IMR-90 (cell line): ENCODE measurements around the gene DEK. TPM values are rescaled to one million over a fixed set of nuclear protein-coding genes. Genes with fewer than 3 reads are reported as not detected.

Source experiments
- ATAC-seq: fragments of 200-7000 bp; cut with Tn5 transposase; 2 replicates; pipeline ENCODE4 v1.9.1; 2020; ENCODE audit warnings: low read depth, mild to moderate bottlenecking, moderate library complexity
- BruUV-seq: library from RNA; stranded (reverse); fragments of 400-500 nt; replicated peaks from 2 replicates; lab custom pipeline; 2021; lab: Mats Ljungman, UMichigan
- CTCF ChIA-PET: fragments of 300-600 bp; formaldehyde crosslinking; extraction: SDS; loops from one replicate; lab custom pipeline; 2021; ENCODE audit warnings: antibody characterized with exemption; lab: Yijun Ruan, JAX
- POLR2A ChIA-PET: fragments of 300-600 bp; sonication (Branson Sonifier 250); formaldehyde crosslinking; loops from one replicate; lab custom pipeline; 2022; ENCODE audit warnings: antibody characterized with exemption; ENCODE audit not compliant: unreplicated experiment; lab: Charles Lee
- DNase-seq: peaks from one replicate; pipeline ENCODE4 v3.0.0; 2013
- H2AFZ ChIP-seq: replicated peaks from 2 replicates; pipeline ENCODE3; 2013; ENCODE audit warnings: low read length, mild to moderate bottlenecking; ENCODE audit not compliant: poor library complexity
- H2AK5ac ChIP-seq: 2 replicates; pipeline ENCODE4 v1.6.1; 2013; ENCODE audit warnings: low read depth, low read length, inconsistent platforms
- H2AK9ac ChIP-seq: replicated peaks from 2 replicates; pipeline ENCODE3; 2013; ENCODE audit warnings: mild to moderate bottlenecking, low read depth, low read length, moderate library complexity; ENCODE audit not compliant: poor library complexity
- H2BK120ac ChIP-seq: 2 replicates; pipeline ENCODE4 v1.6.1; 2013; ENCODE audit warnings: low read depth, low read length, inconsistent platforms
- H2BK15ac ChIP-seq: 3 replicates; pipeline ENCODE4 v1.6.1; 2013; ENCODE audit warnings: low read depth, low read length, inconsistent platforms
- H2BK20ac ChIP-seq: 2 replicates; pipeline ENCODE4 v1.6.1; 2013; ENCODE audit warnings: low read depth, mild to moderate bottlenecking, inconsistent platforms, low read length, moderate library complexity
- H2BK5ac ChIP-seq: 2 replicates; pipeline ENCODE4 v1.6.1; 2013; ENCODE audit warnings: mild to moderate bottlenecking, low read depth, low read length, inconsistent platforms; ENCODE audit not compliant: poor library complexity, severe bottlenecking
- H3K14ac ChIP-seq: replicated peaks from 2 replicates; pipeline ENCODE4 v1.6.1; 2013; ENCODE audit warnings: low read depth, low read length, inconsistent platforms
- H3K18ac ChIP-seq: 2 replicates; pipeline ENCODE4 v1.6.1; 2013; ENCODE audit warnings: low read depth, low read length, control low read depth
- H3K23ac ChIP-seq: 2 replicates; pipeline ENCODE4 v1.6.1; 2013; ENCODE audit warnings: low read depth, low read length, inconsistent platforms
- H3K27ac ChIP-seq: 2 replicates; pipeline ENCODE4 v1.5.1; 2013; ENCODE audit warnings: mild to moderate bottlenecking, control low read depth, low read length; ENCODE audit not compliant: insufficient read depth
- H3K27me3 ChIP-seq: 2 replicates; pipeline ENCODE4 v1.6.1; 2013; ENCODE audit warnings: low read length; ENCODE audit not compliant: control insufficient read depth, insufficient read depth
- H3K36me3 ChIP-seq: 2 replicates; pipeline ENCODE4 v1.6.1; 2013; ENCODE audit warnings: low read length, mixed read lengths; ENCODE audit not compliant: control insufficient read depth, insufficient read depth
- H3K4ac ChIP-seq: 2 replicates; pipeline ENCODE4 v1.6.1; 2013; ENCODE audit warnings: low read depth, low read length, inconsistent platforms
- H3K4me1 ChIP-seq: 2 replicates; pipeline ENCODE4 v1.6.1; 2013; ENCODE audit warnings: low read length, mixed read lengths; ENCODE audit not compliant: control insufficient read depth, insufficient read depth
- H3K4me2 ChIP-seq: 2 replicates; pipeline ENCODE4 v1.6.1; 2013; ENCODE audit warnings: low read depth, mild to moderate bottlenecking, control low read depth, low read length, moderate library complexity
- H3K4me3 ChIP-seq: 2 replicates; pipeline ENCODE4 v1.5.1; 2013; ENCODE audit warnings: low read depth, mild to moderate bottlenecking, control low read depth, low read length, moderate library complexity; ENCODE audit not compliant: insufficient read depth
- H3K56ac ChIP-seq: 2 replicates; pipeline ENCODE4 v1.6.1; 2013; ENCODE audit warnings: low read length, inconsistent platforms; ENCODE audit not compliant: insufficient read depth; ENCODE audit errors: extremely low read depth
- H3K79me1 ChIP-seq, 2 experiments: 2 replicates each; pipeline ENCODE4 v1.6.1; 2013; ENCODE audit warnings: low read length in 2 of 2, inconsistent platforms in 1 of 2, low read depth in 1 of 2
- H3K9ac ChIP-seq: 2 replicates; pipeline ENCODE4 v1.6.1; 2013; ENCODE audit warnings: low read depth, low read length, control low read depth
- H3K9me1 ChIP-seq: 2 replicates; pipeline ENCODE4 v1.6.1; 2013; ENCODE audit warnings: low read length, inconsistent platforms; ENCODE audit not compliant: insufficient read depth
- H3K9me3 ChIP-seq: 2 replicates; pipeline ENCODE4 v1.6.1; 2013; ENCODE audit warnings: low read length; ENCODE audit not compliant: control insufficient read depth, insufficient read depth
- H4K20me1 ChIP-seq: 2 replicates; pipeline ENCODE4 v1.6.1; 2013; ENCODE audit warnings: low read length, inconsistent platforms; ENCODE audit not compliant: insufficient read depth
- H4K5ac ChIP-seq: 2 replicates; pipeline ENCODE4 v1.6.1; 2013; ENCODE audit warnings: mild to moderate bottlenecking, low read depth, low read length, control low read depth
- H4K8ac ChIP-seq, 2 experiments: 2 replicates each; pipeline ENCODE4 v1.6.1; 2013; ENCODE audit warnings: low read depth in 2 of 2, low read length in 2 of 2, control low read depth in 1 of 2, inconsistent platforms in 1 of 2
- H4K91ac ChIP-seq: 2 replicates; pipeline ENCODE4 v1.6.1; 2013; ENCODE audit warnings: low read depth, low read length, inconsistent platforms; ENCODE audit not compliant: insufficient read depth
- CEBPB ChIP-seq: IDR thresholded peaks from 2 replicates; pipeline ENCODE4 v1.6.1; 2012; ENCODE audit warnings: low read depth, low read length, improper control_type of control experiment
- ELK1 ChIP-seq: fragments of 150-350 bp; IDR thresholded peaks from 2 replicates; pipeline ENCODE4 v1.6.1; 2016; ENCODE audit warnings: low read depth, mild to moderate bottlenecking, low read length, moderate library complexity, borderline replicate concordance
- FOS ChIP-seq: fragments of 150-350 bp; IDR thresholded peaks from 2 replicates; pipeline ENCODE4 v1.6.1; 2016; ENCODE audit warnings: low read depth, low read length
- MAFK ChIP-seq: IDR thresholded peaks from 2 replicates; pipeline ENCODE4 v1.6.1; 2012; ENCODE audit warnings: low read depth, low read length, improper control_type of control experiment
- MAZ ChIP-seq: IDR thresholded peaks from 2 replicates; pipeline ENCODE4 v1.6.1; 2012; ENCODE audit warnings: low read depth, mild to moderate bottlenecking, low read length, improper control_type of control experiment, moderate library complexity, borderline replicate concordance
- NFE2L2 ChIP-seq: fragments of 150-350 bp; IDR thresholded peaks from 2 replicates; pipeline ENCODE4 v1.6.1; 2016; ENCODE audit warnings: low read depth, mild to moderate bottlenecking, low read length
- POLR2A ChIP-seq: IDR thresholded peaks from 2 replicates; pipeline ENCODE4 v1.6.1; 2012; ENCODE audit warnings: mild to moderate bottlenecking, low read depth, low read length
- SMC3 ChIP-seq: fragments of 150-350 bp; IDR thresholded peaks from 2 replicates; pipeline ENCODE4 v1.6.1; 2016; ENCODE audit warnings: low read depth, mild to moderate bottlenecking, antibody characterized with exemption, low read length, moderate library complexity
- WGBS, 2 experiments: methylation state at CpG; one replicate each; pipeline versions ENCODE4 v1.1.5 to v1.1.7; 2013; ENCODE audit warnings: missing lambda C conversion rate in 2 of 2; ENCODE audit not compliant: insufficient read length in 1 of 2; ENCODE audit errors: extremely low coverage in 2 of 2; 5-methylcytosine and 5-hydroxymethylcytosine counted together
- dilution Hi-C: fragments of 300-500 bp; cut with HindIII; formaldehyde crosslinking; loops from one replicate; pipeline ENCODE4 v1.14.3; 2018; ENCODE audit warnings: low sequenced_read_pairs; ENCODE audit not compliant: unreplicated experiment
- in situ Hi-C: fragments of 300-500 bp; cut with MboI; formaldehyde crosslinking; loops from 3 replicates; pipeline ENCODE4 v1.14.3; 2019; ENCODE audit warnings: low sequenced_read_pairs, inconsistent platforms, mixed read lengths
- intact Hi-C: fragments of 100-400 bp; cut with micrococcal nuclease; formaldehyde crosslinking; loops from 2 replicates; pipeline ENCODE4 v1.10.0; 2022
- polyA plus RNA-seq, 3 experiments: library from polyadenylated mRNA; depleted of rRNA; stranded (reverse); fragments of >200 nt; gene quantifications; 2 replicates each; pipeline ENCODE4 v1.2.3, GENCODE V29; 2012; ENCODE audit warnings: low replicate concordance in 1 of 3
- total RNA-seq: library from RNA; depleted of rRNA; stranded (reverse); fragments of >200 nt; gene quantifications from 2 replicates; pipeline ENCODE4 v1.2.3, GENCODE V29; 2012
- TF ChIP-seq, protein P1 (sequence below): conservative IDR thresholded peaks from 2 replicates; pipeline ENCODE4 v1.5.1; 2012; ENCODE audit warnings: mild to moderate bottlenecking, low read depth, low read length, improper control_type of control experiment

The DEK gene
- total and polyA plus RNA-seq, 2 of the 4 experiments (the other 2 are of a cell fraction), result 33.5 to 37.1 TPM

GRCh38 chr6:18284261-18284660 lies 19.9 kb upstream of the DEK start:
- H3K9me3 ChIP-seq, result no peaks in the 10 kb centered on the region
- H3K36me3 ChIP-seq, result no peaks in the 10 kb centered on the region
- no peak overlapping the region for H3K27ac ChIP-seq
- H2AK9ac ChIP-seq, result no peak overlapping the region
- H2AFZ ChIP-seq, result no peak overlapping the region
- dilution Hi-C loops (no loop called here), intact Hi-C loops (no loop called here), in situ Hi-C loops (no loop called here)
- no peak overlapping the region for H3K4ac ChIP-seq
- H3K14ac ChIP-seq, result no peak overlapping the region
- CTCF ChIA-PET, result no interaction called here
- H3K4me2 ChIP-seq, result no peak overlapping the region
- no peak overlapping the region for H4K91ac ChIP-seq
- no peaks in the 10 kb centered on the region for H3K79me1 ChIP-seq
- no peak overlapping the region for H3K18ac ChIP-seq
- no peak for ATAC-seq
- 60% methylated on average over 1 of the region's 2 CpGs; no CpG with 5 or more reads in 1 of the 2 experiments for WGBS, 2 experiments
- no peak for DNase-seq
- TF ChIP-seq SMC3, result no peak
- TF ChIP-seq MAZ, result no peak
- no peak for TF ChIP-seq CEBPB
- TF ChIP-seq MAFK, result no peak
- TF ChIP-seq, protein P1, sequence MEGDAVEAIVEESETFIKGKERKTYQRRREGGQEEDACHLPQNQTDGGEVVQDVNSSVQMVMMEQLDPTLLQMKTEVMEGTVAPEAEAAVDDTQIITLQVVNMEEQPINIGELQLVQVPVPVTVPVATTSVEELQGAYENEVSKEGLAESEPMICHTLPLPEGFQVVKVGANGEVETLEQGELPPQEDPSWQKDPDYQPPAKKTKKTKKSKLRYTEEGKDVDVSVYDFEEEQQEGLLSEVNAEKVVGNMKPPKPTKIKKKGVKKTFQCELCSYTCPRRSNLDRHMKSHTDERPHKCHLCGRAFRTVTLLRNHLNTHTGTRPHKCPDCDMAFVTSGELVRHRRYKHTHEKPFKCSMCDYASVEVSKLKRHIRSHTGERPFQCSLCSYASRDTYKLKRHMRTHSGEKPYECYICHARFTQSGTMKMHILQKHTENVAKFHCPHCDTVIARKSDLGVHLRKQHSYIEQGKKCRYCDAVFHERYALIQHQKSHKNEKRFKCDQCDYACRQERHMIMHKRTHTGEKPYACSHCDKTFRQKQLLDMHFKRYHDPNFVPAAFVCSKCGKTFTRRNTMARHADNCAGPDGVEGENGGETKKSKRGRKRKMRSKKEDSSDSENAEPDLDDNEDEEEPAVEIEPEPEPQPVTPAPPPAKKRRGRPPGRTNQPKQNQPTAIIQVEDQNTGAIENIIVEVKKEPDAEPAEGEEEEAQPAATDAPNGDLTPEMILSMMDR, result no peak
- no peak for TF ChIP-seq ELK1
- TF ChIP-seq NFE2L2, result no peak
- TF ChIP-seq POLR2A, result no peak
- TF ChIP-seq FOS, result no peak
- H4K5ac ChIP-seq, result no peak overlapping the region
- H3K9ac ChIP-seq, result no peak overlapping the region
- H2AK5ac ChIP-seq, result no peak overlapping the region
- H2BK15ac ChIP-seq, result no peak overlapping the region
- no peaks in the 10 kb centered on the region for H3K4me1 ChIP-seq
- no peak overlapping the region for H2BK120ac ChIP-seq
- H4K8ac ChIP-seq, result no peak overlapping the region
- no peak overlapping the region for H3K4me3 ChIP-seq
- no peaks in the 10 kb centered on the region for H3K9me1 ChIP-seq
- H3K27me3 ChIP-seq, result peaks cover 2% of the 10 kb centered on the region; the same call in 1 of the 2 replicates
- H3K23ac ChIP-seq, result no peak overlapping the region
- no peak overlapping the region for H2BK20ac ChIP-seq
- H3K56ac ChIP-seq, result no peak overlapping the region
- POLR2A ChIA-PET, result no interaction called here
- H2BK5ac ChIP-seq, result no peak overlapping the region
- H4K20me1 ChIP-seq, result no peaks in the 10 kb centered on the region
- no TSS peak for BruUV-seq
